ENCODE data around the gene AMFR. TPM values are rescaled to one million over a fixed set of nuclear protein-coding genes. Genes with fewer than 3 reads are reported as not detected.

AMFR gene
- total and polyA plus RNA-seq, 10 of the 15 experiments (the other 5 are each of a cell fraction or from before 2014, with no cell fraction given), result 8.2 to 67.6 (median 28.1) TPM

GRCh38 chr16:56405977-56406672, 19.2 kb downstream of the AMFR start:
- ChIA-PET POLR2A (interaction anchor here (0.7 kb wide), 1 partner anchor 21 kb away, joined by 3 read pairs; no protein-coding TSS in a partner anchor), RAD21 (ENCODE audit: unreplicated experiment) (no interaction called here), CTCF (no interaction called here), SMC1A (ENCODE audit: uncharacterized antibody, unreplicated experiment) (no interaction called here)
- Histone ChIP-seq H3K27ac (ENCODE audit: control insufficient read depth, insufficient read depth) (no peak overlapping the region), H3K9ac (ENCODE audit: control insufficient read depth, insufficient read depth, low read length) (no peak overlapping the region), H3K4me3 (no peak overlapping the region), H2AFZ (ENCODE audit: control insufficient read depth, low read depth, low read length) (no peak overlapping the region), H3K4me1 (ENCODE audit: control insufficient read depth, insufficient read depth, low read length) (no peaks in the 10 kb centered on the region), H3K27me3 (replicated peaks in 1 of 2; ENCODE audit: control insufficient read depth in 2 of 2, insufficient read depth in 2 of 2, low read length in 1 of 2) (no peaks in the 10 kb centered on the region), H3K4me2 (ENCODE audit: control insufficient read depth, insufficient read depth) (no peak overlapping the region), H3K36me3 (ENCODE audit: control insufficient read depth in 2 of 2, insufficient read depth in 2 of 2, low read length in 1 of 2) (peaks cover 13 to 23% of the 10 kb centered on the region in 2 experiments), H3K79me2 (ENCODE audit: control insufficient read depth, insufficient read depth, low read length) (no peaks in the 10 kb centered on the region), H3K9me3 (replicated peaks; ENCODE audit: control insufficient read depth, insufficient read depth, low read length) (no peaks in the 10 kb centered on the region), H4K20me1 (ENCODE audit: control insufficient read depth, insufficient read depth) (no peaks in the 10 kb centered on the region)
- DNase-seq (ENCODE audit: low read depth, low spot score) (no peak), ATAC-seq (no peak), FAIRE-seq (no peak)
- WGBS (ENCODE audit: insufficient coverage, insufficient replicate concordance, low lambda C conversion rate, missing lambda C conversion rate), result 69% methylated on average over 4 of the region's 4 CpGs
- TF ChIP-seq PKNOX1 (IDR thresholded peaks at IDR 0.05), result no peak
- BruUV-seq (replicated peaks), result no TSS peak
- intact Hi-C loops (cut with micrococcal nuclease; ENCODE audit: unreplicated experiment), result no loop called here
- in situ Hi-C loops (cut with MboI), result no loop called here

GRCh38 chr16:56401482-56401881, 23.9 kb downstream of the AMFR start:
- ChIA-PET RAD21 (ENCODE audit: unreplicated experiment) (interaction anchor here (0.9 kb wide), 2 partner anchors 50 to 300 kb away, joined by 3 read pairs; partner anchors contain the start of genes NUDT21 and OGFOD1), CTCF (interaction anchor here (0.5 to 1.5 kb wide), 5 partner anchors 8 to 300 kb away, joined by 3 to 5 read pairs (median 3); partner anchors contain the start of genes NUDT21 and OGFOD1), SMC1A (ENCODE audit: uncharacterized antibody, unreplicated experiment) (interaction anchor here (0.8 kb wide), 1 partner anchor 21 kb away, joined by 3 read pairs; no protein-coding TSS in a partner anchor), POLR2A (interaction anchor here (0.6 kb wide), 1 partner anchor 51 kb away, joined by 6 read pairs; no protein-coding TSS in a partner anchor)
- intact Hi-C loops (cut with micrococcal nuclease; ENCODE audit: unreplicated experiment) (no loop called here), in situ Hi-C loops (cut with MboI) (no loop called here)
- no peaks in the 10 kb centered on the region for H3K79me2 ChIP-seq (ENCODE audit: control insufficient read depth, insufficient read depth, low read length)
- H3K27me3 ChIP-seq (replicated peaks in 1 of 2; ENCODE audit: control insufficient read depth in 2 of 2, insufficient read depth in 2 of 2, low read length in 1 of 2), result no peaks in the 10 kb centered on the region
- no peaks in the 10 kb centered on the region for H3K4me1 ChIP-seq (ENCODE audit: control insufficient read depth, insufficient read depth, low read length)
- H3K9ac ChIP-seq (ENCODE audit: control insufficient read depth, insufficient read depth, low read length), result no peak overlapping the region
- ATAC-seq (peak; percentile 88), DNase-seq (ENCODE audit: low read depth, low spot score) (no peak), FAIRE-seq (no peak)
- no peak overlapping the region for H3K4me3 ChIP-seq
- H3K9me3 ChIP-seq (replicated peaks; ENCODE audit: control insufficient read depth, insufficient read depth, low read length), result no peaks in the 10 kb centered on the region
- no peak overlapping the region for H3K4me2 ChIP-seq (ENCODE audit: control insufficient read depth, insufficient read depth)
- no TSS peak for BruUV-seq (replicated peaks)
- peaks cover 10 to 30% of the 10 kb centered on the region in 2 experiments for H3K36me3 ChIP-seq (ENCODE audit: control insufficient read depth in 2 of 2, insufficient read depth in 2 of 2, low read length in 1 of 2)
- H4K20me1 ChIP-seq (ENCODE audit: control insufficient read depth, insufficient read depth), result no peaks in the 10 kb centered on the region
- no peak overlapping the region for H3K27ac ChIP-seq (ENCODE audit: control insufficient read depth, insufficient read depth)
- no peak overlapping the region for H2AFZ ChIP-seq (ENCODE audit: control insufficient read depth, low read depth, low read length)
- WGBS (ENCODE audit: insufficient coverage, insufficient replicate concordance, low lambda C conversion rate, missing lambda C conversion rate), result 66% methylated on average over 5 of the region's 5 CpGs
- no peak for TF ChIP-seq SUPT20H (IDR thresholded peaks at IDR 0.05; ENCODE audit: borderline replicate concordance, control insufficient read depth, low read depth, low read length)
- no peak for TF ChIP-seq POLR2A (IDR thresholded peaks at IDR 0.05; ENCODE audit: low read depth, low read length)
- TF ChIP-seq HDAC6 (IDR thresholded peaks at IDR 0.05; ENCODE audit: unreplicated experiment), result no peak
- TF ChIP-seq SIX5 (IDR thresholded peaks at IDR 0.05; ENCODE audit: low read depth, low read length, severe bottlenecking), result no peak
- peak; percentile 36 for TF ChIP-seq RAD21 (IDR thresholded peaks at IDR 0.05; ENCODE audit: insufficient read depth, low read depth, low read length)
- no peak for TF ChIP-seq MLLT1 (IDR thresholded peaks at IDR 0.05)
- peak; percentile 29 to 45 (median 42); a peak in 5 of 6 replicates for TF ChIP-seq CTCF (IDR thresholded peaks at IDR 0.05 in 2 of 3, conservative IDR thresholded peaks at IDR 0.05 in 1 of 3; ENCODE audit: control insufficient read depth in 2 of 3, extremely low read depth in 1 of 3, insufficient read depth in 1 of 3, low read depth in 3 of 3, low read length in 3 of 3)
- no peak for TF ChIP-seq E2F4 (IDR thresholded peaks at IDR 0.05; ENCODE audit: low read depth, low read length)

Measured in GM12878 (cell line).